Natural killer cell (primary cell): Measurements from ENCODE around the gene CHL1. TPM values are rescaled to one million over a fixed set of nuclear protein-coding genes. Genes with fewer than 3 reads are reported as not detected.

Experiments
- ATAC-seq, 3 donors: fragments of 150-1000 bp in 2 of 3; fragments of 200-7000 bp in 1 of 3; cut with Tn5 transposase; 1 replicate in 1 of 3; 2 replicates in 2 of 3; pipeline ENCODE4 v1.10.0; 2021; ENCODE audit warnings: mild to moderate bottlenecking in 2 of 3, moderate library complexity in 2 of 3
- DNase-seq, 2 donors: peaks; one replicate each; pipeline versions ENCODE4 v3.0.0 to v3.0.0-alpha.2; 2013 to 2021; ENCODE audit warnings: mixed read lengths in 1 of 2
- H3K27ac ChIP-seq: one replicate; pipeline ENCODE4 v1.5.1; 2013; ENCODE audit warnings: mild to moderate bottlenecking, low read length
- H3K27me3 ChIP-seq: one replicate; pipeline ENCODE4 v1.6.1; 2013; ENCODE audit warnings: low read length; ENCODE audit not compliant: control insufficient read depth, insufficient read depth
- H3K36me3 ChIP-seq: one replicate; pipeline ENCODE4 v1.6.1; 2013; ENCODE audit warnings: low read length; ENCODE audit not compliant: control insufficient read depth, insufficient read depth
- H3K4me1 ChIP-seq: one replicate; pipeline ENCODE4 v1.6.1; 2013; ENCODE audit warnings: low read length; ENCODE audit not compliant: control insufficient read depth, insufficient read depth
- H3K4me3 ChIP-seq: one replicate; pipeline ENCODE4 v1.5.1; 2013; ENCODE audit warnings: low read length
- H3K9me3 ChIP-seq: one replicate; pipeline ENCODE4 v1.6.1; 2013; ENCODE audit warnings: low read length; ENCODE audit not compliant: control insufficient read depth, insufficient read depth
- H3K27ac Mint-ChIP-seq, 2 donors: one replicate each; pipeline ENCODE4 v1.8.0; 2022; ENCODE audit warnings: mild to moderate bottlenecking in 2 of 2, mixed read lengths in 2 of 2, moderate library complexity in 1 of 2
- H3K27me3 Mint-ChIP-seq, 2 donors: one replicate each; pipeline ENCODE4 v1.8.0; 2022; ENCODE audit warnings: low read depth in 2 of 2, mixed read lengths in 2 of 2
- H3K36me3 Mint-ChIP-seq: one replicate; pipeline ENCODE4 v1.8.0; 2022; ENCODE audit warnings: mixed read lengths
- H3K4me1 Mint-ChIP-seq, 2 donors: one replicate each; pipeline ENCODE4 v1.8.0; 2022; ENCODE audit warnings: mixed read lengths in 2 of 2
- H3K4me3 Mint-ChIP-seq: one replicate; pipeline ENCODE4 v1.8.0; 2022; ENCODE audit warnings: mild to moderate bottlenecking, moderate library complexity, mixed read lengths
- H3K9me3 Mint-ChIP-seq, 2 donors: one replicate each; pipeline ENCODE4 v1.8.0; 2022; ENCODE audit warnings: mixed read lengths in 2 of 2
- CTCF ChIP-seq: fragments of 200-600 bp; IDR thresholded peaks from one replicate; pipeline ENCODE4 v1.8.0; 2022; ENCODE audit warnings: antibody characterized with exemption
- WGBS: methylation state at CpG from one replicate; pipeline ENCODE4 v1.1.7; 2013; ENCODE audit warnings: missing lambda C conversion rate; ENCODE audit not compliant: insufficient coverage; 5-methylcytosine and 5-hydroxymethylcytosine counted together
- intact Hi-C: fragments of 100-400 bp; cut with micrococcal nuclease; formaldehyde crosslinking; loops from one replicate; pipeline ENCODE4 v1.14.2; 2022
- total RNA-seq, 4 donors: library from RNA; stranded (reverse); fragments of 120-200 nt in 1 of 4; gene quantifications; one replicate each; pipeline versions ENCODE4 v1.2.3 to v1.2.4, GENCODE V29; 2013 to 2022

The CHL1 gene
- total RNA-seq, 3 donors from 2014 or later (not counting 1 experiment from before 2014, with no cell fraction given), result not detected

- no peaks in the 10 kb centered on the region for H3K36me3 ChIP-seq
- ATAC-seq (no peak), DNase-seq (no peak)
- H3K4me3 ChIP-seq, result peak overlapping the region; percentile 35
- Mint-ChIP-seq H3K9me3 (peaks cover 3 to 8% of the 10 kb centered on the region in 2 donors), H3K4me3 (no peak overlapping the region), H3K36me3 (peaks cover 9% of the 10 kb centered on the region), H3K4me1 (peaks cover 0 to 4% of the 10 kb centered on the region in 2 donors), H3K27ac (no peak overlapping the region), H3K27me3 (peaks cover 9 to 10% of the 10 kb centered on the region in 2 donors)
- no peaks in the 10 kb centered on the region for H3K4me1 ChIP-seq
- 4% methylated on average over 55 of the region's 56 CpGs for WGBS
- H3K9me3 ChIP-seq, result peaks cover 2% of the 10 kb centered on the region
- no peak for TF ChIP-seq CTCF
- intact Hi-C loops, result no loop called here
- peaks cover 10% of the 10 kb centered on the region for H3K27me3 ChIP-seq
- H3K27ac ChIP-seq, result no peak overlapping the region
Measured at GRCh38 chr3:197149-197827, 725 bp downstream of the CHL1 start.

DNA sequence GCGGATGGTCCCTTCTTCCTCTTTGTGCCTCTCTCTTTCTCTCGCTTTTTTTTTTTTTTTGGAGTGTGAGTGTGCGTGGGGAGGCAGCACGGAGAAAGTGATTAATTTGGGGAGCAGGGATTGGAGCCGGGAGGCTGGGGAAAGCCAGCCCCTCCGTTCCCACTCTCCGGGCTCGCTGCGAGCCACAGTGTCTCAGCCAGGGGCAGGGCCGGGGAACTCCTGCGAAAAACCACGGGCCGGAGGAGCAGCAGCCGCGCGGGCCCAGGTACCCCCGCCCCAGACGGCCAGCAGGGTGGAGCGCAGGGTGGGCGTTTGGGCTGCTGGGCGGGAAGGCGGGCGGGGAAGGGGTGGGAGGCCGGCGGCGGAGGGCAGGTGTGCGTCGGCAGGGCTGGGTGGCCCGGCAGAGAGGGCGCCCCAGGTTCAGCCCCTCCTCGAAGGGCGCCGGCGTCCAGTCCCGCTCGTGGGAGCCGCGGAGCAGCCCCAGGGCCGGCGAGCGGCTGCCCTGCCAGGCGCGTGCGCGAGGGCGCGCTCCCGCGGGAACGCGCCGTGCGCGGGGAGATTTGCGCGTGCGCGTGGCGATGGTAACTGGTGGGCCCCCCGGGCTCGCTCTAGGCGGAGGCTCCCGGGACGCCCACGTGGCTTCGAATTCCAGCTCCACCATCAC is 1.4 kb downstream of the CHL1 start:
- Histone ChIP-seq H3K4me3 (peak overlapping the region; percentile 35), H3K27ac (no peak overlapping the region), H3K9me3 (peaks cover 2% of the 10 kb centered on the region), H3K4me1 (no peaks in the 10 kb centered on the region), H3K36me3 (no peaks in the 10 kb centered on the region), H3K27me3 (peaks cover 10% of the 10 kb centered on the region)
- TF ChIP-seq CTCF, result no peak
- no peak overlapping the region for H3K27ac Mint-ChIP-seq
- DNase-seq (no peak), ATAC-seq (no peak)
- peaks cover 3 to 8% of the 10 kb centered on the region in 2 donors for H3K9me3 Mint-ChIP-seq
- intact Hi-C loops, result no loop called here
- peaks cover 9% of the 10 kb centered on the region for H3K36me3 Mint-ChIP-seq
- no peak overlapping the region for H3K4me3 Mint-ChIP-seq
- H3K4me1 Mint-ChIP-seq, result peaks cover 0 to 4% of the 10 kb centered on the region in 2 donors
- WGBS, result 6% methylated on average over 65 of the region's 66 CpGs
- H3K27me3 Mint-ChIP-seq, result peaks cover 9 to 10% of the 10 kb centered on the region in 2 donors

DNA sequence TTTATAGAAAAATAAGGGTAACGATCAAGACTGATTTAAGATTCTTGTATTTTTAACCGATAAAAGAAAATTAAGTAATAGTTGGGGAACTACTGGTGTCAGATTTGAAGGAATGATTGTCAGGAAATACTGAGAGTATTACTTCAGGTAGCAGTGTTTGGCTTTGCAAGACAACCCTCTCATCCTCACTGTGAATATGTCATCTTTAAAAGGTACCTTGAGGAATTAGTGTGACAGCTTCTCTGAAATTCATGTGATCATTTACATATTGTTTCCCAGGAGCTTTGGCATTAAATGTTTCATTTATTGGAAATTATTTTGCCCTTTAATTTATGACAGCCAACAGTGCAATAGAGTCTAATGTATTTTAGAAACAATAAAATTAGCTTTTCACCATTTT is 3.3 kb downstream of the CHL1 start:
- TF ChIP-seq CTCF, result no peak
- WGBS, result 83% methylated on average over 2 of the region's 2 CpGs
- Histone ChIP-seq H3K4me3 (no peak overlapping the region), H3K27ac (no peak overlapping the region), H3K4me1 (no peaks in the 10 kb centered on the region), H3K9me3 (no peaks in the 10 kb centered on the region), H3K27me3 (peaks cover 10% of the 10 kb centered on the region), H3K36me3 (no peaks in the 10 kb centered on the region)
- Mint-ChIP-seq H3K9me3 (peaks cover 6 to 7% of the 10 kb centered on the region in 2 donors), H3K27ac (no peak overlapping the region), H3K4me1 (peaks cover 0 to 4% of the 10 kb centered on the region in 2 donors), H3K27me3 (peaks cover 9 to 10% of the 10 kb centered on the region in 2 donors), H3K4me3 (no peak overlapping the region), H3K36me3 (peaks cover 9% of the 10 kb centered on the region)
- DNase-seq (no peak), ATAC-seq (no peak)
- intact Hi-C loops, result no loop called here
